Keratinocyte (primary cell): Measurements from ENCODE around the gene FREM3.

Experiments used
- EZH2 ChIP-seq: IDR thresholded peaks from one replicate; pipeline ENCODE4 v1.6.1; 2012; ENCODE audit warnings: inconsistent platforms, mild to moderate bottlenecking, low read length, moderate library complexity
- TF ChIP-seq, protein P1 (sequence below), 3 experiments: IDR thresholded peaks in 1 of 3; conservative IDR thresholded peaks in 1 of 3; optimal IDR thresholded peaks in 1 of 3; 2 replicates in 2 of 3; 3 replicates in 1 of 3; pipeline versions ENCODE3 to v1.5.1; 2011; ENCODE audit warnings: low read length in 3 of 3, mild to moderate bottlenecking in 3 of 3, moderate library complexity in 2 of 3, control low read depth in 1 of 3, inconsistent platforms in 1 of 3; ENCODE audit not compliant: insufficient read depth in 2 of 3; ENCODE audit errors: extremely low read depth in 1 of 3

DNA sequence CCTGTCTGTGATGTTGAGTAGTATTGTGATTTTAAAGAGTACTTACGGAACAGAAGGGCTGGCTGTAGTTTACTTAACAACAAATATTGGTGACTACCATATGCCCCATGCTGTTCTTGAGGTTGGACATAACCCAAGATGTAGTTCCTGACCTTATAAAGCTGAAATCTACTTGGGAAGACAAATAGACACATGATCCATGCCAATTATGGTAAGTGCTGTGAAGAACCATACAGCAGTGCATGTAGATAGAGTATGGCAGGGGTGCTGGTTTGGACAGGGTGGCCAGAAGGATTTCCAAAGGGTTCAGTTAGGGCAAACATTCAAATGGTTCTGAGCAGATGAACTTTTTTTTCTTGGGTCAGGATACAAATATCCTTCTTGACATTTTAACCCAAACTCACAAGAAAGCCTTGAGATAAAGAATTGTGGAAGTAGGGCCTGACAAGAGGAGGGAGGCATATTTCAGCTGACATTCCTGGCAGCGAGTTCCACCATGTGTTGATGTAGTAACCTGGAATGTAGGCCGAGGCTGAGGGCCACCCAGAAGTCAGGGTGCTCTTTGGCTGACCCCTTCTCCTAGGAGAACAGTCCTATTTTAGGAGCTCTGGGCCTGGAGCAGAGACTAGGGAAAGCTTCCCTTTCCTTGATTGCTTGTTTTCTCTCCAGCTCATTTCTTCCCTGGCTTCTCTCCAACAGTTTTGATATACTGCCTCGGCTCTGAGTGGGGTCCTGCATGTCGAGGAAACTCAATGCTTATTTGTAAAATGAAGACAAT, 74.2 kb downstream of the FREM3 start:
- no peak for TF ChIP-seq EZH2
- TF ChIP-seq, protein P1, sequence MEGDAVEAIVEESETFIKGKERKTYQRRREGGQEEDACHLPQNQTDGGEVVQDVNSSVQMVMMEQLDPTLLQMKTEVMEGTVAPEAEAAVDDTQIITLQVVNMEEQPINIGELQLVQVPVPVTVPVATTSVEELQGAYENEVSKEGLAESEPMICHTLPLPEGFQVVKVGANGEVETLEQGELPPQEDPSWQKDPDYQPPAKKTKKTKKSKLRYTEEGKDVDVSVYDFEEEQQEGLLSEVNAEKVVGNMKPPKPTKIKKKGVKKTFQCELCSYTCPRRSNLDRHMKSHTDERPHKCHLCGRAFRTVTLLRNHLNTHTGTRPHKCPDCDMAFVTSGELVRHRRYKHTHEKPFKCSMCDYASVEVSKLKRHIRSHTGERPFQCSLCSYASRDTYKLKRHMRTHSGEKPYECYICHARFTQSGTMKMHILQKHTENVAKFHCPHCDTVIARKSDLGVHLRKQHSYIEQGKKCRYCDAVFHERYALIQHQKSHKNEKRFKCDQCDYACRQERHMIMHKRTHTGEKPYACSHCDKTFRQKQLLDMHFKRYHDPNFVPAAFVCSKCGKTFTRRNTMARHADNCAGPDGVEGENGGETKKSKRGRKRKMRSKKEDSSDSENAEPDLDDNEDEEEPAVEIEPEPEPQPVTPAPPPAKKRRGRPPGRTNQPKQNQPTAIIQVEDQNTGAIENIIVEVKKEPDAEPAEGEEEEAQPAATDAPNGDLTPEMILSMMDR (optimal IDR thresholded peaks at IDR 0.05 in 1 of 3, IDR thresholded peaks at IDR 0.05 in 1 of 3, conservative IDR thresholded peaks at IDR 0.05 in 1 of 3; ENCODE audit: extremely low read depth in 1 of 3, insufficient read depth in 2 of 3, low read length in 3 of 3): no peak
